ENCODE results near the gene ARF6. TPM values are rescaled to one million over a fixed set of nuclear protein-coding genes. Genes with fewer than 3 reads are reported as not detected.

The ARF6 gene
- total RNA-seq, 1 donor from 2014 or later, result 31.5 TPM

- H3K4me1 ChIP-seq, result peaks cover 0 to 3% of the 10 kb centered on the region in 2 donors
- no peak for DNase-seq (ENCODE audit: low spot score in 2 of 2)
- no peak overlapping the region for H3K4me3 ChIP-seq
- no peak overlapping the region for H3K27ac ChIP-seq
- intact Hi-C loops (cut with DNase I), result no loop called here
- no peaks in the 10 kb centered on the region for H3K27me3 ChIP-seq
- no peak for TF ChIP-seq CTCF (IDR thresholded peaks at IDR 0.05)
- no peaks in the 10 kb centered on the region for H3K9me3 ChIP-seq
- H3K36me3 ChIP-seq, result no peaks in the 10 kb centered on the region
These were observed 11.4 kb upstream of the ARF6 start for GRCh38 chr14:49881350-49882001.

GRCh38 chr14:49882826-49883694 lies 9.8 kb upstream of the ARF6 start:
- Histone ChIP-seq H3K27ac (no peak overlapping the region), H3K36me3 (no peaks in the 10 kb centered on the region), H3K9me3 (no peaks in the 10 kb centered on the region), H3K27me3 (no peaks in the 10 kb centered on the region), H3K4me1 (peaks cover 0 to 3% of the 10 kb centered on the region in 2 donors), H3K4me3 (no peak overlapping the region)
- no peak for TF ChIP-seq CTCF (IDR thresholded peaks at IDR 0.05)
- intact Hi-C loops (cut with DNase I), result no loop called here
- no peak for DNase-seq (ENCODE audit: low spot score in 2 of 2)

- no peaks in the 10 kb centered on the region for H3K27me3 ChIP-seq
- no peak overlapping the region for H3K4me3 ChIP-seq
- DNase-seq (ENCODE audit: low spot score in 2 of 2), result no peak
- no peaks in the 10 kb centered on the region for H3K4me1 ChIP-seq
- H3K9me3 ChIP-seq, result no peaks in the 10 kb centered on the region
- no peaks in the 10 kb centered on the region for H3K36me3 ChIP-seq
- H3K27ac ChIP-seq, result no peak overlapping the region
- intact Hi-C loops (cut with DNase I), result no loop called here
- no peak for TF ChIP-seq CTCF (IDR thresholded peaks at IDR 0.05)
These were observed 6.4 kb upstream of the ARF6 start for GRCh38 chr14:49886523-49886922.

- intact Hi-C loops (cut with DNase I), result no loop called here
- DNase-seq (ENCODE audit: low spot score in 2 of 2), result no peak
These were observed 4.6 kb upstream of the ARF6 start for GRCh38 chr14:49888293-49888692.

GRCh38 chr14:49892301-49892635 lies 614 bp upstream of the ARF6 start:
- TF ChIP-seq CTCF (IDR thresholded peaks at IDR 0.05), result no peak
- no peaks in the 10 kb centered on the region for H3K27me3 ChIP-seq
- intact Hi-C loops (cut with DNase I), result loop anchor here (1.0 to 2.0 kb wide), 5 partner anchors 24 to 213 kb away; no protein-coding TSS in a partner anchor
- H3K4me3 ChIP-seq, result peak overlapping the region; percentile 85 to 95
- peaks cover 0 to 25% of the 10 kb centered on the region in 2 donors for H3K4me1 ChIP-seq
- H3K36me3 ChIP-seq, result peaks cover 0 to 19% of the 10 kb centered on the region in 2 donors
- H3K27ac ChIP-seq, result peak overlapping the region; percentile 100
- no peaks in the 10 kb centered on the region for H3K9me3 ChIP-seq
- DNase-seq (ENCODE audit: low spot score in 2 of 2), result peak in 1 of 2 donors; percentile 87

More at GRCh38 chr14:49888293-49888692, 4.6 kb upstream of the ARF6 start:
- no peak for TF ChIP-seq CTCF (IDR thresholded peaks at IDR 0.05)
- Histone ChIP-seq H3K4me1 (peaks cover 0 to 5% of the 10 kb centered on the region in 2 donors), H3K27ac (no peak overlapping the region), H3K4me3 (no peak overlapping the region), H3K36me3 (no peaks in the 10 kb centered on the region), H3K27me3 (no peaks in the 10 kb centered on the region), H3K9me3 (no peaks in the 10 kb centered on the region)

Measured in ascending aorta (tissue), 2 donors.